GM23338 (cell line): Measurements from ENCODE around the gene SH3RF3. TPM values are rescaled to one million over a fixed set of nuclear protein-coding genes. Genes with fewer than 3 reads are reported as not detected.

Experiments used
- ATAC-seq: fragments of 200-7000 bp; cut with Tn5 transposase; 3 replicates; pipeline ENCODE4 v1.9.1; 2020
- DNase-seq: peaks from one replicate; pipeline ENCODE4 v3.0.0-alpha.2; 2015; ENCODE audit warnings: low spot score
- H2AFZ ChIP-seq: fragments of 200-600 bp; sonication (generic); 2 replicates; pipeline ENCODE4 v1.8.0; 2016; ENCODE audit warnings: antibody characterized with exemption, mild to moderate bottlenecking, moderate library complexity
- H3F3A ChIP-seq: fragments of 200-600 bp; sonication (generic); replicated peaks from 2 replicates; pipeline ENCODE4 v1.8.0; 2017; ENCODE audit warnings: antibody characterized with exemption, mixed run types, low read depth
- H3K27ac ChIP-seq: fragments of 200-600 bp; sonication (generic); 2 replicates; pipeline ENCODE4 v1.6.1; 2016; ENCODE audit warnings: low read depth
- H3K27me3 ChIP-seq: fragments of 200-600 bp; sonication (generic); 2 replicates; pipeline ENCODE4 v1.8.0; 2016; ENCODE audit warnings: mild to moderate bottlenecking, mixed run types, moderate library complexity; ENCODE audit not compliant: insufficient read depth
- H3K36me3 ChIP-seq: fragments of 200-600 bp; sonication (generic); 2 replicates; pipeline ENCODE4 v1.8.0; 2016; ENCODE audit warnings: mild to moderate bottlenecking; ENCODE audit not compliant: insufficient read depth
- H3K4me1 ChIP-seq: fragments of 200-600 bp; sonication (generic); 2 replicates; pipeline ENCODE4 v1.8.0; 2016; ENCODE audit warnings: mild to moderate bottlenecking, moderate library complexity; ENCODE audit not compliant: insufficient read depth
- H3K4me2 ChIP-seq: fragments of 200-600 bp; sonication (generic); 2 replicates; pipeline ENCODE4 v1.7.1; 2017; ENCODE audit warnings: mixed run types
- H3K4me3 ChIP-seq: fragments of 200-600 bp; sonication (generic); 2 replicates; pipeline ENCODE4 v1.6.1; 2016; ENCODE audit warnings: mixed run types
- H3K79me2 ChIP-seq: fragments of 200-600 bp; sonication (generic); replicated peaks from 2 replicates; pipeline ENCODE4 v1.8.0; 2017; ENCODE audit warnings: mild to moderate bottlenecking; ENCODE audit not compliant: insufficient read depth
- H3K9me2 ChIP-seq: fragments of 200-600 bp; sonication (generic); 2 replicates; pipeline ENCODE4 v1.8.0; 2017; ENCODE audit not compliant: insufficient read depth
- H4K20me1 ChIP-seq: fragments of 200-600 bp; sonication (generic); replicated peaks from 2 replicates; pipeline ENCODE4 v1.8.0; 2017; ENCODE audit warnings: mild to moderate bottlenecking; ENCODE audit not compliant: insufficient read depth
- H3K27ac Mint-ChIP-seq: 2 replicates; pipeline ENCODE4 v1.8.0; 2020; ENCODE audit warnings: inconsistent platforms, mild to moderate bottlenecking, moderate library complexity, mixed read lengths
- H3K27me3 Mint-ChIP-seq: 3 replicates; pipeline ENCODE4 v1.8.0; 2022; ENCODE audit warnings: low read depth, mild to moderate bottlenecking, moderate library complexity, mixed read lengths, inconsistent platforms; ENCODE audit not compliant: insufficient read depth, poor library complexity
- H3K36me3 Mint-ChIP-seq: 3 replicates; pipeline ENCODE4 v1.8.0; 2021; ENCODE audit warnings: low read depth, mild to moderate bottlenecking, inconsistent platforms, moderate library complexity, mixed read lengths
- H3K4me1 Mint-ChIP-seq: 3 replicates; pipeline ENCODE4 v1.8.0; 2020; ENCODE audit warnings: mild to moderate bottlenecking, inconsistent platforms, mixed read lengths
- H3K4me3 Mint-ChIP-seq: 3 replicates; pipeline ENCODE4 v1.8.0; 2021; ENCODE audit warnings: moderate library complexity, mild to moderate bottlenecking, inconsistent platforms, mixed read lengths
- H3K9me3 Mint-ChIP-seq: 3 replicates; pipeline ENCODE4 v1.8.0; 2020; ENCODE audit warnings: moderate library complexity, mild to moderate bottlenecking, inconsistent platforms, mixed read lengths
- CREB1 ChIP-seq: fragments of 250-450 bp; sonication (Bioruptor Pico); IDR thresholded peaks from 2 replicates; pipeline ENCODE4 v1.5.0; 2020; ENCODE audit warnings: low read depth, mild to moderate bottlenecking, moderate library complexity
- CTCF ChIP-seq, 2 experiments: fragments of 200-600 bp in 1 of 2; sonication (generic) in 1 of 2; conservative IDR thresholded peaks; 2 replicates each; pipeline versions ENCODE4 v1.5.1 to v1.6.1; 2016 to 2017; ENCODE audit warnings: antibody characterized with exemption in 2 of 2, low read depth in 2 of 2, mild to moderate bottlenecking in 2 of 2, moderate library complexity in 1 of 2
- ETS1 ChIP-seq: IDR thresholded peaks from 2 replicates; pipeline ENCODE4 v1.6.1; 2016; ENCODE audit warnings: antibody characterized with exemption
- EZH2 ChIP-seq: fragments of 200-600 bp; sonication (generic); IDR thresholded peaks from one replicate; pipeline ENCODE4 v1.8.0; 2017; ENCODE audit warnings: antibody characterized with exemption, mild to moderate bottlenecking, low read depth; ENCODE audit not compliant: unreplicated experiment
- EZH2phosphoT487 ChIP-seq: fragments of 200-600 bp; sonication (generic); IDR thresholded peaks from one replicate; pipeline ENCODE4 v1.8.1; 2018; ENCODE audit warnings: antibody characterized with exemption; ENCODE audit not compliant: unreplicated experiment
- JUNB ChIP-seq: IDR thresholded peaks from one replicate; pipeline ENCODE4 v1.6.1; 2016; ENCODE audit warnings: antibody characterized with exemption; ENCODE audit not compliant: unreplicated experiment
- NANOG ChIP-seq: IDR thresholded peaks from 2 replicates; pipeline ENCODE4 v1.6.1; 2016; ENCODE audit warnings: antibody characterized with exemption, borderline replicate concordance
- POLR2AphosphoS5 ChIP-seq: IDR thresholded peaks from 2 replicates; pipeline ENCODE4 v1.6.1; 2016; ENCODE audit warnings: antibody characterized with exemption, low read depth
- REST ChIP-seq: IDR thresholded peaks from one replicate; pipeline ENCODE4 v1.6.1; 2018; ENCODE audit warnings: antibody characterized with exemption; ENCODE audit not compliant: unreplicated experiment
- STAT1 ChIP-seq: IDR thresholded peaks from one replicate; pipeline ENCODE4 v1.6.1; 2016; ENCODE audit warnings: antibody characterized with exemption; ENCODE audit not compliant: unreplicated experiment
- ZNF114 ChIP-seq: fragments of 250-450 bp; sonication (Bioruptor Pico); IDR thresholded peaks from 2 replicates; pipeline ENCODE4 v1.5.0; 2020; ENCODE audit warnings: mild to moderate bottlenecking, moderate library complexity
- ZNF331 ChIP-seq: fragments of 250-450 bp; sonication (Bioruptor Pico); IDR thresholded peaks from 2 replicates; pipeline ENCODE4 v1.5.0; 2020; ENCODE audit warnings: low read depth, mild to moderate bottlenecking, moderate library complexity
- ZNF462 ChIP-seq: fragments of 250-450 bp; sonication (Bioruptor Pico); IDR thresholded peaks from 2 replicates; pipeline ENCODE4 v1.5.0; 2020; ENCODE audit warnings: mild to moderate bottlenecking, moderate library complexity
- polyA plus RNA-seq: library from polyadenylated mRNA; unstranded; fragments of >200 nt; fragmentation: Nextera tagmentation; extraction: Ambion mirVana; gene quantifications from 2 replicates; pipeline ENCODE4 v1.2.1, GENCODE V29; 2016
- total RNA-seq: library from RNA; depleted of rRNA; stranded (reverse); fragments of >200 nt; shearing (Covaris generic); gene quantifications from 2 replicates; pipeline ENCODE4 v1.2.3, GENCODE V29; 2014

The SH3RF3 gene
- total and polyA plus RNA-seq, 2 experiments from 2014 or later, result 0.11 to 0.63 TPM

GRCh38 chr2:109529532-109530449, 400.8 kb downstream of the SH3RF3 start:
- DNase-seq, result no peak
- H3K4me3 Mint-ChIP-seq, result no peak overlapping the region
- H3K4me1 Mint-ChIP-seq, result no peaks in the 10 kb centered on the region
- Histone ChIP-seq H3K79me2 (no peaks in the 10 kb centered on the region), H3K4me2 (no peak overlapping the region), H4K20me1 (no peaks in the 10 kb centered on the region), H3K4me1 (no peaks in the 10 kb centered on the region), H3K27ac (no peak overlapping the region), H3K36me3 (no peaks in the 10 kb centered on the region), H3K27me3 (no peaks in the 10 kb centered on the region), H2AFZ (no peak overlapping the region), H3F3A (no peaks in the 10 kb centered on the region), H3K4me3 (no peak overlapping the region), H3K9me2 (no peaks in the 10 kb centered on the region)
- no peak overlapping the region for H3K27ac Mint-ChIP-seq
- no peaks in the 10 kb centered on the region for H3K36me3 Mint-ChIP-seq
- H3K9me3 Mint-ChIP-seq, result no peaks in the 10 kb centered on the region
- no peak for ATAC-seq
- no peak for TF ChIP-seq CREB1 (CRISPR knock-in tag)
- no peak for TF ChIP-seq JUNB
- TF ChIP-seq EZH2, result no peak
- TF ChIP-seq POLR2AphosphoS5, result no peak
- TF ChIP-seq NANOG, result no peak
- TF ChIP-seq ZNF114 (CRISPR knock-in tag), result no peak
- no peak for TF ChIP-seq STAT1
- TF ChIP-seq ETS1, result no peak
- TF ChIP-seq ZNF331 (CRISPR knock-in tag), result no peak
- no peak for TF ChIP-seq CTCF (conservative IDR thresholded peaks at IDR 0.05; ENCODE audit: low read depth in 2 of 2)
- TF ChIP-seq ZNF462, result no peak
- no peak for TF ChIP-seq EZH2phosphoT487
- no peak for TF ChIP-seq REST
- H3K27me3 Mint-ChIP-seq, result peaks cover 7% of the 10 kb centered on the region
